ENCODE data around the gene C13orf42. TPM values are rescaled to one million over a fixed set of nuclear protein-coding genes. Genes with fewer than 3 reads are reported as not detected.

Gene C13orf42
- polyA plus RNA-seq, 2 donors, result 0.04 TPM; not detected in 1

- peaks cover 0 to under 1% of the 10 kb centered on the region in 2 donors for H3K9me3 ChIP-seq (ENCODE audit: control insufficient read depth in 2 of 2, insufficient read depth in 1 of 2, low read depth in 1 of 2, low read length in 1 of 2)
- 73% methylated on average over 5 of the region's 5 CpGs for WGBS, 2 donors
- no peaks in the 10 kb centered on the region for H3K4me1 ChIP-seq (ENCODE audit: control insufficient read depth in 2 of 2, insufficient read depth in 2 of 2, low read length in 1 of 2)
- no peaks in the 10 kb centered on the region for H3K36me3 ChIP-seq (ENCODE audit: control insufficient read depth in 2 of 2, insufficient read depth in 2 of 2, low read length in 1 of 2)
- no peak overlapping the region for H3K4me3 ChIP-seq (ENCODE audit: low read depth in 1 of 2, low read length in 2 of 2)
- no peaks in the 10 kb centered on the region for H3K27me3 ChIP-seq (ENCODE audit: control insufficient read depth in 1 of 2, insufficient read depth in 2 of 2, low read length in 2 of 2)
- no peak overlapping the region for H3K27ac ChIP-seq (ENCODE audit: low read depth in 2 of 2, low read length in 1 of 2)
These were observed 69.4 kb downstream of the C13orf42 start for GRCh38 chr13:51041710-51042109.

GRCh38 chr13:51041126-51041525 is 69.9 kb downstream of the C13orf42 start:
- H3K9me3 ChIP-seq (ENCODE audit: control insufficient read depth in 2 of 2, insufficient read depth in 1 of 2, low read depth in 1 of 2, low read length in 1 of 2), result no peaks in the 10 kb centered on the region
- WGBS, 2 donors, result 92 to 95% methylated on average over 4 of the region's 4 CpGs
- no peaks in the 10 kb centered on the region for H3K27me3 ChIP-seq (ENCODE audit: control insufficient read depth in 1 of 2, insufficient read depth in 2 of 2, low read length in 2 of 2)
- H3K27ac ChIP-seq (ENCODE audit: low read depth in 2 of 2, low read length in 1 of 2), result no peak overlapping the region
- no peaks in the 10 kb centered on the region for H3K4me1 ChIP-seq (ENCODE audit: control insufficient read depth in 2 of 2, insufficient read depth in 2 of 2, low read length in 1 of 2)
- H3K4me3 ChIP-seq (ENCODE audit: low read depth in 1 of 2, low read length in 2 of 2), result no peak overlapping the region
- no peaks in the 10 kb centered on the region for H3K36me3 ChIP-seq (ENCODE audit: control insufficient read depth in 2 of 2, insufficient read depth in 2 of 2, low read length in 1 of 2)

GRCh38 chr13:51040431-51040830 is 70.6 kb downstream of the C13orf42 start:
- 68 to 79% methylated on average over 7 of the region's 7 CpGs for WGBS, 2 donors
- H3K9me3 ChIP-seq (ENCODE audit: control insufficient read depth in 2 of 2, insufficient read depth in 1 of 2, low read depth in 1 of 2, low read length in 1 of 2), result no peaks in the 10 kb centered on the region
- H3K27ac ChIP-seq (ENCODE audit: low read depth in 2 of 2, low read length in 1 of 2), result no peak overlapping the region
- H3K4me1 ChIP-seq (ENCODE audit: control insufficient read depth in 2 of 2, insufficient read depth in 2 of 2, low read length in 1 of 2), result no peaks in the 10 kb centered on the region
- no peaks in the 10 kb centered on the region for H3K27me3 ChIP-seq (ENCODE audit: control insufficient read depth in 1 of 2, insufficient read depth in 2 of 2, low read length in 2 of 2)
- no peaks in the 10 kb centered on the region for H3K36me3 ChIP-seq (ENCODE audit: control insufficient read depth in 2 of 2, insufficient read depth in 2 of 2, low read length in 1 of 2)
- no peak overlapping the region for H3K4me3 ChIP-seq (ENCODE audit: low read depth in 1 of 2, low read length in 2 of 2)

- Histone ChIP-seq H3K9me3 (ENCODE audit: control insufficient read depth in 2 of 2, insufficient read depth in 1 of 2, low read depth in 1 of 2, low read length in 1 of 2) (no peaks in the 10 kb centered on the region), H3K36me3 (ENCODE audit: control insufficient read depth in 2 of 2, insufficient read depth in 2 of 2, low read length in 1 of 2) (no peaks in the 10 kb centered on the region), H3K27me3 (ENCODE audit: control insufficient read depth in 1 of 2, insufficient read depth in 2 of 2, low read length in 2 of 2) (no peaks in the 10 kb centered on the region), H3K27ac (ENCODE audit: low read depth in 2 of 2, low read length in 1 of 2) (no peak overlapping the region), H3K4me3 (ENCODE audit: low read depth in 1 of 2, low read length in 2 of 2) (no peak overlapping the region), H3K4me1 (ENCODE audit: control insufficient read depth in 2 of 2, insufficient read depth in 2 of 2, low read length in 1 of 2) (no peaks in the 10 kb centered on the region)
- 83 to 88% methylated on average over 2 of the region's 2 CpGs for WGBS, 2 donors
These were observed 74.7 kb downstream of the C13orf42 start for GRCh38 chr13:51036418-51036817.

GRCh38 chr13:51035978-51036377 is 75.1 kb downstream of the C13orf42 start:
- Histone ChIP-seq H3K27ac (ENCODE audit: low read depth in 2 of 2, low read length in 1 of 2) (no peak overlapping the region), H3K36me3 (ENCODE audit: control insufficient read depth in 2 of 2, insufficient read depth in 2 of 2, low read length in 1 of 2) (no peaks in the 10 kb centered on the region), H3K4me3 (ENCODE audit: low read depth in 1 of 2, low read length in 2 of 2) (no peak overlapping the region), H3K4me1 (ENCODE audit: control insufficient read depth in 2 of 2, insufficient read depth in 2 of 2, low read length in 1 of 2) (no peaks in the 10 kb centered on the region), H3K27me3 (ENCODE audit: control insufficient read depth in 1 of 2, insufficient read depth in 2 of 2, low read length in 2 of 2) (no peaks in the 10 kb centered on the region), H3K9me3 (ENCODE audit: control insufficient read depth in 2 of 2, insufficient read depth in 1 of 2, low read depth in 1 of 2, low read length in 1 of 2) (no peaks in the 10 kb centered on the region)
- WGBS, 2 donors, result 70 to 79% methylated on average over 2 of the region's 2 CpGs

- H3K36me3 ChIP-seq (ENCODE audit: control insufficient read depth in 2 of 2, insufficient read depth in 2 of 2, low read length in 1 of 2), result no peaks in the 10 kb centered on the region
- whole genome bisulfite sequencing, 2 donors, result 89 to 90% methylated on average over 4 of the region's 4 CpGs
These were observed 75.6 kb downstream of the C13orf42 start for GRCh38 chr13:51035469-51035868.

GRCh38 chr13:51034906-51035305 is 76.2 kb downstream of the C13orf42 start:
- Histone ChIP-seq H3K27ac (ENCODE audit: low read depth in 2 of 2, low read length in 1 of 2) (no peak overlapping the region), H3K27me3 (ENCODE audit: control insufficient read depth in 1 of 2, insufficient read depth in 2 of 2, low read length in 2 of 2) (no peaks in the 10 kb centered on the region), H3K36me3 (ENCODE audit: control insufficient read depth in 2 of 2, insufficient read depth in 2 of 2, low read length in 1 of 2) (no peaks in the 10 kb centered on the region), H3K9me3 (ENCODE audit: control insufficient read depth in 2 of 2, insufficient read depth in 1 of 2, low read depth in 1 of 2, low read length in 1 of 2) (no peaks in the 10 kb centered on the region), H3K4me3 (ENCODE audit: low read depth in 1 of 2, low read length in 2 of 2) (no peak overlapping the region), H3K4me1 (ENCODE audit: control insufficient read depth in 2 of 2, insufficient read depth in 2 of 2, low read length in 1 of 2) (no peaks in the 10 kb centered on the region)
- WGBS, 2 donors, result 88 to 96% methylated on average over 3 of the region's 3 CpGs

More at GRCh38 chr13:51035469-51035868, 75.6 kb downstream of the C13orf42 start:
- no peak overlapping the region for H3K27ac ChIP-seq (ENCODE audit: low read depth in 2 of 2, low read length in 1 of 2)
- H3K4me3 ChIP-seq (ENCODE audit: low read depth in 1 of 2, low read length in 2 of 2), result no peak overlapping the region
- no peaks in the 10 kb centered on the region for H3K27me3 ChIP-seq (ENCODE audit: control insufficient read depth in 1 of 2, insufficient read depth in 2 of 2, low read length in 2 of 2)
- H3K4me1 ChIP-seq (ENCODE audit: control insufficient read depth in 2 of 2, insufficient read depth in 2 of 2, low read length in 1 of 2), result no peaks in the 10 kb centered on the region
- no peaks in the 10 kb centered on the region for H3K9me3 ChIP-seq (ENCODE audit: control insufficient read depth in 2 of 2, insufficient read depth in 1 of 2, low read depth in 1 of 2, low read length in 1 of 2)

- no peak overlapping the region for H3K27ac ChIP-seq (ENCODE audit: low read depth in 2 of 2, low read length in 1 of 2)
- 59 to 66% methylated on average over 5 of the region's 5 CpGs for WGBS, 2 donors
- H3K9me3 ChIP-seq (ENCODE audit: control insufficient read depth in 2 of 2, insufficient read depth in 1 of 2, low read depth in 1 of 2, low read length in 1 of 2), result no peaks in the 10 kb centered on the region
- H3K4me1 ChIP-seq (ENCODE audit: control insufficient read depth in 2 of 2, insufficient read depth in 2 of 2, low read length in 1 of 2), result no peaks in the 10 kb centered on the region
- no peaks in the 10 kb centered on the region for H3K27me3 ChIP-seq (ENCODE audit: control insufficient read depth in 1 of 2, insufficient read depth in 2 of 2, low read length in 2 of 2)
- no peaks in the 10 kb centered on the region for H3K36me3 ChIP-seq (ENCODE audit: control insufficient read depth in 2 of 2, insufficient read depth in 2 of 2, low read length in 1 of 2)
- H3K4me3 ChIP-seq (ENCODE audit: low read depth in 1 of 2, low read length in 2 of 2), result no peak overlapping the region
These were observed 77.5 kb downstream of the C13orf42 start for GRCh38 chr13:51033421-51034185.

GRCh38 chr13:51032831-51033230 is 78.2 kb downstream of the C13orf42 start:
- Histone ChIP-seq H3K27me3 (ENCODE audit: control insufficient read depth in 1 of 2, insufficient read depth in 2 of 2, low read length in 2 of 2) (no peaks in the 10 kb centered on the region), H3K36me3 (ENCODE audit: control insufficient read depth in 2 of 2, insufficient read depth in 2 of 2, low read length in 1 of 2) (no peaks in the 10 kb centered on the region), H3K9me3 (ENCODE audit: control insufficient read depth in 2 of 2, insufficient read depth in 1 of 2, low read depth in 1 of 2, low read length in 1 of 2) (no peaks in the 10 kb centered on the region), H3K27ac (ENCODE audit: low read depth in 2 of 2, low read length in 1 of 2) (no peak overlapping the region), H3K4me3 (ENCODE audit: low read depth in 1 of 2, low read length in 2 of 2) (no peak overlapping the region), H3K4me1 (ENCODE audit: control insufficient read depth in 2 of 2, insufficient read depth in 2 of 2, low read length in 1 of 2) (no peaks in the 10 kb centered on the region)
- 92 to 93% methylated on average over 3 of the region's 3 CpGs for WGBS, 2 donors

Data from esophagus (tissue), 2 donors.